H1 (cell line): ENCODE results near the gene CHTF18. TPM values are rescaled to one million over a fixed set of nuclear protein-coding genes. Genes with fewer than 3 reads are reported as not detected.

Experiments
- CTCF ChIA-PET: fragments of 300-600 bp; sonication (Branson Sonifier 250); formaldehyde crosslinking; loops from one replicate; lab custom pipeline; 2021; ENCODE audit not compliant: partially characterized antibody; lab: Charles Lee
- POLR2A ChIA-PET: fragments of 300-600 bp; sonication (Branson Sonifier 250); formaldehyde crosslinking; loops from one replicate; lab custom pipeline; 2021; ENCODE audit warnings: inconsistent platforms; ENCODE audit not compliant: partially characterized antibody; lab: Charles Lee
- DNase-seq, 2 experiments: peaks; one replicate each; pipeline versions ENCODE4 v3.0.0 to v3.0.0-alpha.2; 2010 to 2022; ENCODE audit warnings: low spot score in 2 of 2, low read depth in 1 of 2, mixed read lengths in 1 of 2
- FAIRE-seq: peaks from 2 replicates; lab custom pipeline; 2011; peaks lifted over from hg19 to GRCh38; lab: Jason Lieb, UNC
- H2AFZ ChIP-seq: 2 replicates; pipeline ENCODE4 v1.8.1; 2012; ENCODE audit warnings: low read length, inconsistent platforms
- H2AK5ac ChIP-seq: 2 replicates; pipeline ENCODE4 v1.6.1; 2013; ENCODE audit warnings: low read depth, low read length
- H2BK120ac ChIP-seq: replicated peaks from 2 replicates; pipeline ENCODE3; 2013; ENCODE audit warnings: low read depth, low read length, inconsistent platforms
- H2BK12ac ChIP-seq: 2 replicates; pipeline ENCODE4 v1.6.1; 2013; ENCODE audit warnings: low read depth, low read length
- H2BK15ac ChIP-seq: 2 replicates; pipeline ENCODE4 v1.6.1; 2013; ENCODE audit warnings: low read length
- H2BK20ac ChIP-seq: 2 replicates; pipeline ENCODE4 v1.6.1; 2013; ENCODE audit warnings: low read length
- H2BK5ac ChIP-seq: 2 replicates; pipeline ENCODE4 v1.6.1; 2013; ENCODE audit warnings: low read depth, low read length
- H3K14ac ChIP-seq: 2 replicates; pipeline ENCODE4 v1.6.1; 2013; ENCODE audit warnings: inconsistent platforms; ENCODE audit not compliant: insufficient read length
- H3K18ac ChIP-seq: 2 replicates; pipeline ENCODE4 v1.6.1; 2013; ENCODE audit warnings: low read length; ENCODE audit errors: extremely low read depth
- H3K23ac ChIP-seq: 2 replicates; pipeline ENCODE4 v1.6.1; 2013; ENCODE audit warnings: inconsistent platforms; ENCODE audit not compliant: insufficient read length
- H3K23me2 ChIP-seq: 2 replicates; pipeline ENCODE4 v1.6.1; 2013; ENCODE audit warnings: low read depth, low read length
- H3K27ac ChIP-seq: 2 replicates; pipeline ENCODE4 v1.6.1; 2011; ENCODE audit warnings: low read depth, low read length, inconsistent platforms
- H3K27me3 ChIP-seq, 4 experiments: replicated peaks in 1 of 4; 1 replicate in 1 of 4; 2 replicates in 3 of 4; pipeline versions ENCODE4 v1.6.1 to v1.8.1; 2011 to 2013; ENCODE audit warnings: low read length in 3 of 4, mild to moderate bottlenecking in 3 of 4, inconsistent platforms in 2 of 4, mixed read lengths in 2 of 4, moderate library complexity in 1 of 4; ENCODE audit not compliant: control insufficient read depth in 3 of 4, insufficient read depth in 3 of 4; ENCODE audit errors: extremely low read depth in 1 of 4
- H3K36me3 ChIP-seq, 4 experiments: 2 replicates each; pipeline versions ENCODE4 v1.6.1 to v1.8.1; 2011 to 2013; ENCODE audit warnings: mild to moderate bottlenecking in 4 of 4, low read length in 3 of 4, moderate library complexity in 2 of 4, control low read depth in 1 of 4, inconsistent platforms in 1 of 4; ENCODE audit not compliant: insufficient read depth in 4 of 4, control insufficient read depth in 2 of 4
- H3K4ac ChIP-seq: replicated peaks from 2 replicates; pipeline ENCODE3; 2013; ENCODE audit warnings: low read length, low read depth, mixed read lengths, inconsistent platforms; ENCODE audit not compliant: insufficient read length
- H3K4me1 ChIP-seq, 4 experiments: replicated peaks in 1 of 4; 1 replicate in 1 of 4; 2 replicates in 3 of 4; pipeline versions ENCODE4 v1.6.1 to v1.8.1; 2011 to 2013; ENCODE audit warnings: low read length in 3 of 4, inconsistent platforms in 2 of 4, mixed read lengths in 1 of 4; ENCODE audit not compliant: insufficient read depth in 4 of 4, control insufficient read depth in 3 of 4
- H3K4me2 ChIP-seq, 2 experiments: 2 replicates each; pipeline versions ENCODE4 v1.6.1 to v1.8.1; 2011 to 2013; ENCODE audit warnings: low read depth in 2 of 2, low read length in 2 of 2, control low read depth in 1 of 2, inconsistent platforms in 1 of 2, mild to moderate bottlenecking in 1 of 2; ENCODE audit not compliant: insufficient read depth in 1 of 2
- H3K4me3 ChIP-seq, 4 experiments: fragments of 200-600, 300-600 bp in 1 of 4; sonication (generic), shearing (Covaris generic), sonication (Bioruptor Twin) in 1 of 4; 2 replicates each; pipeline versions ENCODE4 v1.5.1 to v1.8.1; 2011 to 2016; ENCODE audit warnings: low read length in 4 of 4, low read depth in 3 of 4, control low read depth in 2 of 4, inconsistent platforms in 2 of 4, mild to moderate bottlenecking in 2 of 4, mixed read lengths in 1 of 4, moderate library complexity in 1 of 4; ENCODE audit not compliant: insufficient read depth in 2 of 4; ENCODE audit errors: extremely low read depth in 1 of 4
- H3K56ac ChIP-seq: replicated peaks from 2 replicates; pipeline ENCODE3; 2013; ENCODE audit warnings: low read depth, mild to moderate bottlenecking, mixed read lengths, low read length, inconsistent platforms; ENCODE audit not compliant: insufficient read length
- H3K79me1 ChIP-seq: 2 replicates; pipeline ENCODE4 v1.6.1; 2013; ENCODE audit warnings: low read depth, low read length, control low read depth
- H3K79me2 ChIP-seq, 2 experiments: 2 replicates each; pipeline versions ENCODE4 v1.6.1 to v1.8.1; 2012 to 2013; ENCODE audit warnings: low read length in 2 of 2, mild to moderate bottlenecking in 2 of 2, inconsistent platforms in 1 of 2; ENCODE audit not compliant: insufficient read depth in 2 of 2, control insufficient read depth in 1 of 2
- H3K9ac ChIP-seq, 4 experiments: replicated peaks in 1 of 4; 1 replicate in 1 of 4; 2 replicates in 3 of 4; pipeline versions ENCODE4 v1.6.1 to v1.8.1; 2011 to 2013; ENCODE audit warnings: low read depth in 3 of 4, low read length in 3 of 4, control low read depth in 2 of 4, mild to moderate bottlenecking in 2 of 4, moderate library complexity in 2 of 4, inconsistent platforms in 1 of 4; ENCODE audit errors: extremely low read depth in 1 of 4
- H3K9me3 ChIP-seq, 2 experiments: 2 replicates each; pipeline versions ENCODE4 v1.6.1 to v1.8.1; 2012 to 2013; ENCODE audit warnings: mild to moderate bottlenecking in 2 of 2, moderate library complexity in 2 of 2, control low read depth in 1 of 2, inconsistent platforms in 1 of 2, low read depth in 1 of 2, low read length in 1 of 2, mixed read lengths in 1 of 2; ENCODE audit not compliant: insufficient read depth in 2 of 2
- H4K20me1 ChIP-seq, 2 experiments: replicated peaks in 1 of 2; 2 replicates each; pipeline versions ENCODE3 to v1.8.1; 2011 to 2013; ENCODE audit warnings: inconsistent platforms in 2 of 2, low read length in 2 of 2, mild to moderate bottlenecking in 1 of 2; ENCODE audit not compliant: insufficient read depth in 2 of 2, control insufficient read depth in 1 of 2
- H4K5ac ChIP-seq: 2 replicates; pipeline ENCODE4 v1.6.1; 2013; ENCODE audit warnings: low read length, low read depth, mixed read lengths, inconsistent platforms; ENCODE audit not compliant: insufficient read length
- H4K8ac ChIP-seq: 2 replicates; pipeline ENCODE4 v1.8.0; 2013; ENCODE audit warnings: mild to moderate bottlenecking, moderate library complexity, low read length, inconsistent platforms; ENCODE audit not compliant: insufficient read depth; ENCODE audit errors: extremely low read depth
- H4K91ac ChIP-seq: replicated peaks from 2 replicates; pipeline ENCODE3; 2013; ENCODE audit warnings: low read length, mixed read lengths, inconsistent platforms; ENCODE audit not compliant: insufficient read length
- BRCA1 ChIP-seq: IDR thresholded peaks from 2 replicates; pipeline ENCODE4 v1.6.1; 2012; ENCODE audit warnings: low read depth, low read length, improper control_type of control experiment
- CBX5 ChIP-seq: fragments of 300-800, 300-1000 bp; sonication (generic); IDR thresholded peaks from 2 replicates; pipeline ENCODE4 v1.7.1; 2016; ENCODE audit warnings: antibody characterized with exemption, low read length, low read depth
- CBX8 ChIP-seq: fragments of 300-800, 300-1000 bp; sonication (generic); IDR thresholded peaks from 2 replicates; pipeline ENCODE4 v1.7.1; 2016; ENCODE audit warnings: low read depth, low read length, borderline replicate concordance
- EGR1 ChIP-seq: IDR thresholded peaks from 2 replicates; pipeline ENCODE4 v1.6.1; 2011; ENCODE audit warnings: low read depth, low read length, borderline replicate concordance
- RAD21 ChIP-seq, 2 experiments: IDR thresholded peaks in 1 of 2; conservative IDR thresholded peaks in 1 of 2; 2 replicates each; pipeline ENCODE4 v1.6.1; 2011; ENCODE audit warnings: low read depth in 2 of 2, low read length in 2 of 2, improper control_type of control experiment in 1 of 2, inconsistent platforms in 1 of 2, mild to moderate bottlenecking in 1 of 2, moderate library complexity in 1 of 2
- SAP30 ChIP-seq: fragments of 300-600 bp; sonication (generic); IDR thresholded peaks from 2 replicates; pipeline ENCODE4 v1.7.1; 2012; ENCODE audit warnings: low read length, moderate library complexity, mild to moderate bottlenecking, inconsistent platforms; ENCODE audit not compliant: insufficient read depth, insufficient replicate concordance
- SP2 ChIP-seq: IDR thresholded peaks from 2 replicates; pipeline ENCODE4 v1.6.1; 2012; ENCODE audit warnings: mild to moderate bottlenecking, low read length, inconsistent platforms
- WGBS, 2 experiments: shearing (Covaris generic) in 1 of 2; methylation state at CpG; one replicate each; pipeline versions ENCODE4 v1.1.6 to v1.1.7; 2013 to 2015; ENCODE audit warnings: low lambda C conversion rate in 2 of 2, mixed read lengths in 2 of 2, inconsistent platforms in 1 of 2, low coverage in 1 of 2, missing lambda C conversion rate in 1 of 2; ENCODE audit not compliant: insufficient replicate concordance in 2 of 2, insufficient coverage in 1 of 2, insufficient read length in 1 of 2; ENCODE audit errors: extremely low coverage in 1 of 2, missing lambda C conversion rate in 1 of 2; 5-methylcytosine and 5-hydroxymethylcytosine counted together
- polyA plus RNA-seq, 7 experiments: library from polyadenylated mRNA; depleted of rRNA in 3 of 7; stranded (reverse) in 5 of 7; unstranded in 2 of 7; fragments of >200 nt in 5 of 7; fragments of 200-250 nt in 2 of 7; gene quantifications; 1 replicate in 5 of 7; 2 replicates in 1 of 7; 4 replicates in 1 of 7; pipeline versions ENCODE4 v1.2.1 to v1.2.3, GENCODE V29; 2011 to 2013; ENCODE audit warnings: missing spikeins in 2 of 7, mixed read lengths in 2 of 7
- total RNA-seq: library from RNA; stranded (reverse); fragmentation: NEBNext Ultra II Directional; extraction: Animal tissue kit (Norgen Biotek cat#: 25700); gene quantifications from 2 replicates; pipeline ENCODE4 v1.2.1, GENCODE V29; 2021
- TF ChIP-seq, protein P1 (sequence below): IDR thresholded peaks from 2 replicates; pipeline ENCODE4 v1.6.1; 2011; ENCODE audit warnings: low read depth, mild to moderate bottlenecking, low read length; ENCODE audit not compliant: insufficient read depth
- TF ChIP-seq, protein P2 (sequence below), 3 experiments: IDR thresholded peaks; 1 replicate in 2 of 3; 2 replicates in 1 of 3; pipeline versions ENCODE4 v1.5.1 to v1.6.1; 2011; ENCODE audit warnings: low read length in 3 of 3, mild to moderate bottlenecking in 3 of 3, inconsistent platforms in 2 of 3, low read depth in 1 of 3, moderate library complexity in 1 of 3; ENCODE audit not compliant: insufficient read depth in 1 of 3; ENCODE audit errors: control extremely low read depth in 1 of 3

CHTF18 gene
- total and polyA plus RNA-seq, 2 of the 8 experiments (the other 6 are each of a cell fraction or from before 2014, with no cell fraction given) = 75.3 to 104 TPM

- DNase-seq = no peak
- Histone ChIP-seq H4K8ac (no peak overlapping the region), H2BK15ac (no peak overlapping the region), H3K4me1 (no peaks in the 10 kb centered on the region; a peak in 1 of 7 replicates), H2BK120ac (no peak overlapping the region), H2AK5ac (no peak overlapping the region), H3K9ac (no peak overlapping the region), H3K27me3 (no peaks in the 10 kb centered on the region), H3K79me1 (no peaks in the 10 kb centered on the region), H3K23me2 (no peaks in the 10 kb centered on the region), H2AFZ (no peak overlapping the region), H3K56ac (no peak overlapping the region), H3K4me3 (no peak overlapping the region), H3K4me2 (no peak overlapping the region), H3K18ac (no peak overlapping the region), H3K79me2 (no peaks in the 10 kb centered on the region), H3K9me3 (peaks cover 15 to 61% of the 10 kb centered on the region in 2 experiments; a peak in 3 of 4 replicates), H4K20me1 (no peaks in the 10 kb centered on the region), H3K23ac (no peak overlapping the region), H3K27ac (no peak overlapping the region), H3K36me3 (no peaks in the 10 kb centered on the region), H4K5ac (no peak overlapping the region), H3K4ac (no peak overlapping the region), H4K91ac (no peak overlapping the region), H2BK20ac (no peak overlapping the region), H3K14ac (no peak overlapping the region), H2BK12ac (no peak overlapping the region), H2BK5ac (no peak overlapping the region)
- CTCF ChIA-PET = no interaction called here
- POLR2A ChIA-PET = interaction anchor here (0.6 kb wide), 1 partner anchor 22 kb away, joined by 3 read pairs; no protein-coding TSS in a partner anchor
- 89% methylated on average over 14 of the region's 14 CpGs; no CpG with 5 or more reads in 1 of the 2 experiments for WGBS, 2 experiments
- FAIRE-seq = no peak
- no peak for TF ChIP-seq CBX8
- no peak for TF ChIP-seq SAP30
- no peak for TF ChIP-seq RAD21 (IDR thresholded peaks at IDR 0.05 in 1 of 2, conservative IDR thresholded peaks at IDR 0.05 in 1 of 2; ENCODE audit: low read depth in 2 of 2, low read length in 2 of 2)
- TF ChIP-seq CBX5 = no peak
- no peak for TF ChIP-seq BRCA1
- TF ChIP-seq, protein P1, sequence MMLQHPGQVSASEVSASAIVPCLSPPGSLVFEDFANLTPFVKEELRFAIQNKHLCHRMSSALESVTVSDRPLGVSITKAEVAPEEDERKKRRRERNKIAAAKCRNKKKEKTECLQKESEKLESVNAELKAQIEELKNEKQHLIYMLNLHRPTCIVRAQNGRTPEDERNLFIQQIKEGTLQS = no peak
- TF ChIP-seq, protein P2, sequence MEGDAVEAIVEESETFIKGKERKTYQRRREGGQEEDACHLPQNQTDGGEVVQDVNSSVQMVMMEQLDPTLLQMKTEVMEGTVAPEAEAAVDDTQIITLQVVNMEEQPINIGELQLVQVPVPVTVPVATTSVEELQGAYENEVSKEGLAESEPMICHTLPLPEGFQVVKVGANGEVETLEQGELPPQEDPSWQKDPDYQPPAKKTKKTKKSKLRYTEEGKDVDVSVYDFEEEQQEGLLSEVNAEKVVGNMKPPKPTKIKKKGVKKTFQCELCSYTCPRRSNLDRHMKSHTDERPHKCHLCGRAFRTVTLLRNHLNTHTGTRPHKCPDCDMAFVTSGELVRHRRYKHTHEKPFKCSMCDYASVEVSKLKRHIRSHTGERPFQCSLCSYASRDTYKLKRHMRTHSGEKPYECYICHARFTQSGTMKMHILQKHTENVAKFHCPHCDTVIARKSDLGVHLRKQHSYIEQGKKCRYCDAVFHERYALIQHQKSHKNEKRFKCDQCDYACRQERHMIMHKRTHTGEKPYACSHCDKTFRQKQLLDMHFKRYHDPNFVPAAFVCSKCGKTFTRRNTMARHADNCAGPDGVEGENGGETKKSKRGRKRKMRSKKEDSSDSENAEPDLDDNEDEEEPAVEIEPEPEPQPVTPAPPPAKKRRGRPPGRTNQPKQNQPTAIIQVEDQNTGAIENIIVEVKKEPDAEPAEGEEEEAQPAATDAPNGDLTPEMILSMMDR (IDR thresholded peaks at IDR 0.05; ENCODE audit: control extremely low read depth in 1 of 3, insufficient read depth in 1 of 3, low read depth in 1 of 3, low read length in 3 of 3) = no peak
- TF ChIP-seq EGR1 = no peak
- TF ChIP-seq SP2 = no peak
Measured at GRCh38 chr16:838741-839140, 50.3 kb downstream of the CHTF18 start.
